Choroid plexus epithelial cell (primary cell): ENCODE data around the gene ATP13A2.

Source experiments
- DNase-seq: peaks from one replicate; pipeline ENCODE4 v3.0.0-alpha.2; 2010; ENCODE audit warnings: low read depth
- H3K4me3 ChIP-seq: 2 replicates; pipeline ENCODE4 v1.5.1; 2011; ENCODE audit warnings: low read depth, mild to moderate bottlenecking, control low read depth, low read length, moderate library complexity
- CTCF ChIP-seq: conservative IDR thresholded peaks from 2 replicates; pipeline ENCODE4 v1.5.1; 2011; ENCODE audit warnings: low read depth, mild to moderate bottlenecking, control low read depth, inconsistent platforms, low read length, moderate library complexity

ATP13A2 gene

GRCh38 chr1:17011439-17012307, at the start of gene ATP13A2:
Gene ATP13A2, minus strand, starts transcription at chr1:17011928. Its CDS starts 190 bp downstream, at chr1:17011738.
- H3K4me3 ChIP-seq, result peak within 1 kb of the TSS; percentile 76
- DNase-seq, result peak; percentile 69
- TF ChIP-seq CTCF, result no peak

- DNase-seq, result no peak
- H3K4me3 ChIP-seq, result no peak overlapping the region
- no peak for TF ChIP-seq CTCF
Observed at GRCh38 chr1:17061486-17061885, 49.8 kb upstream of the ATP13A2 start.

GRCh38 chr1:17060306-17060749, 48.6 kb upstream of the ATP13A2 start:
- no peak overlapping the region for H3K4me3 ChIP-seq
- peak; percentile 22 for DNase-seq

GRCh38 chr1:17059391-17060305, 47.9 kb upstream of the ATP13A2 start:
- TF ChIP-seq CTCF, result peak; percentile 93
- no peak overlapping the region for H3K4me3 ChIP-seq
- peak; percentile 86 for DNase-seq

More at GRCh38 chr1:17060306-17060749, 48.6 kb upstream of the ATP13A2 start:
- TF ChIP-seq CTCF, result no peak

GRCh38 chr1:17056551-17056950, 44.8 kb upstream of the ATP13A2 start:
- no peak for TF ChIP-seq CTCF
- DNase-seq, result no peak
- H3K4me3 ChIP-seq, result no peak overlapping the region

- DNase-seq, result no peak
- H3K4me3 ChIP-seq, result no peak overlapping the region
- no peak for TF ChIP-seq CTCF
Observed at GRCh38 chr1:17055801-17056200, 44.1 kb upstream of the ATP13A2 start.
